Glomerular visceral epithelial cell (primary cell): ENCODE measurements around the gene RELCH.
A peak's percentile ranks its signal among the peaks of the same experiment; 100 is the strongest.

Experiments used
- DNase-seq: peaks from one replicate; pipeline ENCODE4 v3.0.0-alpha.2; 2016; ENCODE audit errors: extremely low spot score

RELCH gene

GRCh38 chr18:62321201-62321600 lies 134.1 kb downstream of the RELCH start:
- DNase-seq = no peak

- no peak for DNase-seq
These were observed 136.6 kb downstream of the RELCH start for GRCh38 chr18:62323483-62324180.

DNA sequence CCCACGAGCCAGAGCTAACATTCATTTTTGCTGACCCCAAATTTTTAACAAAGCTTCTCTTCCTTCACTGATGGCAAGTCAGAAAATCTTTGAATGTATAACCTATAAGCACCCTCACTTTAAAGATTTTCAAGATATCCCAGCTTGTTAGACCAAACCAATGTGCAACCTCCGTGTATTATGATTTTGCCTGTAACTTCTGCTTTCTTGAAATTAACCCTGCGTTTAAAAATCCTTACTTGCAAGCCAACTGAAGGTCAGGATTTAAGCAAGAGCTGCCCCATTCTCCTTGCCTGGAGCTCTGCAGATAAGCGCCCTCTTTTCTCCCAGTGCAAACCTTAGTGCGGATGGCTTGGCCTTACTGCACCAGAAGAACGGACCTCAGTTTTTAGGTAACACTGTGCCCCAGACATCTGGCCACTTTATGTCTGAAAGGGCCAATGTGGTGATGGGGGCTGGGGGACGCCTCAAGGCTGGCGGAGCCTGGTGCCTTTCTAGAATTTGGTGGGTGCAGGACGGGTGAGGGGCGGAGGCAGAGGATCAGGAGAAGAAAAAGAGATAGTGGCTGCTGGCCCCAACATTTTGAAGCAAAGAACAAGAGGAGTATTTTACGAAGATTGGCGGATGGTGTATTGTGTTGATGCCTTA lies 137.2 kb downstream of the RELCH start:
- DNase-seq = no peak

DNA sequence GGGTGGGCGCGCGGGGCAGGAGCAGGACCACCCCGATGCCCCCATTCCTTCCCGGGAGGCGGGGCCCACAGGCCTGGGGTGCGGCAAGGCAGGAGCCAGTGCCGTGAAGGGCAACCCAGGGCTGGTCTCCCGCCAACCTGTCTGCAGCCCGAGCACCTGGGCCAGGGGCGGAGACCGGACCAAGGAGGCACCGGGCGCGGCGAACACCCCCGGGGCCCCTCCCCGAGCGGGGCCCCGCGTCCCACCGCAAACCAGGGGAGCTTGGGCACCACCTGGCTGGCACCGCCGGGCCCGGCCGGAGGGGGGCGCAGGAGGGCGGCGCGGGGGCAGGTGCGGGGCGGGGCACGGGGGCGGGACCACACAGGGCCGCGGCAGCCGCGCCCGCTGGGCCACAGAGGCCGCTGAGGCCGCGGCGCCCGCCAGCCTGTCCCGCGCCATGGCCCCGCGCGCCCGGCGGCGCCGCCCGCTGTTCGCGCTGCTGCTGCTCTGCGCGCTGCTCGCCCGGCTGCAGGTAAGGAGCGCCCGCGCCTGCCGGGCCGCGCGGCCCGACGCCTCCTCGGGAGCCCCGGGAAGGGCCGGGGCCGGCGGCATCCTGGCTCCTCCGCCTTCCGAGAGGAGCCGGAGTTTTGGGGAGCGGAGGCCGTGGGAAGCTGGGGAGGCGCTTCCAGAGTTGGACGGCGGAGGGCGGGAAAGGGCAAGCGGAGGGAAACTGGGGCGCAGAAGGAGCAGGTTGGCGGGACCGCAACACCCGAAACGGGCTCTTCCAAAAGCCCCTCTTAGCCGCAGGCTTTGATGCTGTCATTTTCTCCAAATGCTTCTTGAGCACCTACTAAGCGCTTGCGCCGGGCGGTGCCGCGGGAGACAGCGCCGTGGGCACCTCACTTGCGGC lies 138.1 kb downstream of the RELCH start, which contains the start of gene TNFRSF11A:
TSS of gene TNFRSF11A (plus strand) at position 394 of the 889 bp plus-strand sequence. CDS start at position 437, 43 bp downstream.
- DNase-seq = peak; percentile 71

- peak; percentile 40 for DNase-seq
These were observed 139.0 kb downstream of the RELCH start for GRCh38 chr18:62325806-62326645.

- DNase-seq = no peak
These were observed 139.7 kb downstream of the RELCH start for GRCh38 chr18:62326646-62327348.

DNA sequence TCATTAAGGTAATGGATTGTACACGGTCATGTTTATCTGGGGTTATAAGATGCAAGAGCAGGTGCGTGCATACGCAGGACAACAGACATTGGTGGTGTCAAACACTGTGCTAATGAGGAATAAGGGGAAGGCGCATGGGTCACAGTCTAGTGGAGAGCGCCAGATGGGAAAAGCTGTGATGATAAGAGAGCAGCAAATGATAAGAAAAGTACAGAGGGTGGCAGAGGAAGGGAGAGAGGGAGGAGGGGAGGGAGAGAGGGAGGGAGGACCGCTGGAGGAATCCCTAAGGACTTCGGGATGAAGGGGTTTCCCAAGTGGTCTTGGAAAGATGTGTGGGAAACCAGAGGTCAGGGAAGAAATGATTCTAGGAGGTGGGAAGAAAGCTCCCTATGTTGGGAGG lies 140.9 kb downstream of the RELCH start:
- no peak for DNase-seq

DNA sequence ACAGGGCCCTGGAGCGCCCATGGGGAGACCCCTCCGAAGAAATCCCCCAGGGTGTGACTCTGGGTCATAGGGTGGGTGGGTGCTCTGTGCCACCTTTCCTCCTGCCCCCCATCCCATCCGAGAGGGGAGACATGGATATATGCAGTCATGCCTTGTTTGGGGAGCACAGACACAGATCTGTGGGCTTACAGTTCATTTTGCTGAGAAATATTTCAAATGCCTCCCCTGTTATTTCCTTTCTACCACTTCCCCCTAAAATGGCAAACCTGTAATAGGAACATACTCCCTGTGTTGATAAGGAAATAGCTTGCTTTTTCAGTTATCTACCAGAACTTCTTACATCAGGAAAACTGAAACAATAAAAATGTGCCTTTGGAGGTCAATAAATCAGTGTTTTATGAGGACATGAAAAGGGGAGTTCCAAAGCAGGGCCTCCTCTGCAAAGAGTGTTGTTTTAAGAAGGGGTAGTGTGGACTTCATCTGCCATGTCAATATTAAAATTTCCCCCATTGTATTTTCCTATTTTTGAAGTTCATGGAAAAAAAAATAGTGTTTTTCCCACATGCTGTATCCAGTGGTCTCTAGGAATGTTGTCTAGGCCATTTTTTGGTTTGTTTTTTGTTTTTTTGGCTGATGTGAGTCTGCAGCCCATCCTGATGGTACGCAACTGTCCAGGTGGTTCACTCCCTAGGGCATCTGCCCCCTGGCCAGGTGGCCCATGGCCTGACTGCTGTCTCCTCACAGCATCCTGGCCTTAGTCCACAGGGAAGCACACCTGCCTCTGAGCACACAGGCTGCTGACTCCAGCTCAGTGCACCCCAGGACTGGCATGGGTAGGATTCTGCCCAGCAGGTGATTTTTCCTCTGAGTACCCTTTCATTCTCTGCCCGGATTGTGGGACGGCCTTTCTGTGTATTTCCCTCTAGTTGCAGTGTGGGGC lies 141.8 kb downstream of the RELCH start:
- DNase-seq = no peak

DNA sequence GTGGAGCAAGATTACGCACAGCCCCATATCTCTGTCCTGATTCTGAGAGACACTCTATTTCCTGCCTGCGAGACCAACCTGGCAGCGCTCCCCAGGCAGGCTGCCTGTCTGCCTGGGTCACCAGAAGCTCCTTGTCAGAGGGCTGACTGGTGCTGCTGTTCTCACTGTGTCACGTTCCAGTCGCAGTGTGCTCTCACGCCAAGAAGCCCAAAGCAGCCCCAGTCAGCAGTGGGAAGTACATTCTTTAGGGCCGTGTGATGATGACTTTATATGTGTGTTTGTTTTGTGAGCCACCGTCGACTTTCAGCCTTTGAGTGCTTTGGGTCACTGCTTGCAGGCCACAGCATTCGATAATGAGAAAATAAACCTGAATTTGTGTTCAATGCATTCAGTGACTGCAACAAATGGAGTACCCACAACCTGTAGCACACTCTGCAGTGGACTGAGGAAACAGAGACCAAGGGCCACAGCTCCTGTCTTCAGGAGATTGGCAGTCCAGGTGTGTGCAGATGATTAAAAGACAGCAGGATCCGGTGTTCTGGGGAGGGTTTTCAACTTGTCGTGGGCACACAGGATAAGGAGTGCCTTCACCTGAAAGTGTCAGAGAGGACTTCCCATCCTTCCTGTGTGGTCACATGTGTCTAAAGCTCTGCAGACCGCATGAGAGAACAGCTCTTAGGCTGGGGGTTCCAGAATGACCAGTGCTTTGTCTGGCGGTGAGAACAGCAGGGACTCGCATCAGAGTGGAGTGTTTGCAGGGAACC lies 142.8 kb downstream of the RELCH start:
- DNase-seq = peak; percentile 73

- DNase-seq = no peak
These were observed 143.6 kb downstream of the RELCH start for GRCh38 chr18:62330650-62331049.

GRCh38 chr18:62331581-62332356 lies 144.7 kb downstream of the RELCH start:
- DNase-seq = no peak

- DNase-seq = no peak
These were observed 145.4 kb downstream of the RELCH start for GRCh38 chr18:62332431-62332830.

DNA sequence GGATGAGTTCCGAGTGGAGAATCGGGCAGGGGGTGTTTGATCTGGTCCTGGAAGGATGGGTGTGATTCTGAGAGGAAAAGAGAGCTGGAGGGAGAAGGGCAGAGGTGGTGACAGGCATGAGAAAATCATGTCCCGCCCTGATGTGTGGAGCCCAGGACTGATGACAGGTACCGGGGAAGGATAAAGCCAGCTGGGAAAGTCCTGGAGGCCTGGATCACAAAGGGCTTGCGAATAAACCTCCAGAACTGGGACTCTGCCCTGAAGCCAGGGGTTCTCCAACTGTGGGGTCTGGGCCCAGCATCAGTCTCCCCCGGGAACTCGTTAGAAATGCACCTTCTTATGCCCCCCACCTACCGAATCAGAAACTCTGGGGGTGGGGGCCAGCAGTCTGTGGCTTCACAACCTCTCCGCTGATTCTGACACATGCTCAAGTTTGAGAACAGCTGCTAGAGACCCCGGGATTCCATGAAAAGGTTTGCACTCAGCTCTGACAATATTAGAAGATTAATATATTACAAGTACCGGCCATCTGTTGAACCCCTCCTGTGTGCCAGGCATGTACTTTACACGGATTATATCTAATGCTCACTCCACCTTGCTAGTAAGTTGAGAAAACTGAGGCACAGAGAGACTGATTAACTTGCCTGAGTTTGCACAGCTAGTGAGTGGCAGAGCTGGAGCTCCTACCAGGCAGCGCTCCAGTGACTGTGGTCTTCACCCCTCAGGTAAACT lies 146.1 kb downstream of the RELCH start:
- no peak for DNase-seq

DNA sequence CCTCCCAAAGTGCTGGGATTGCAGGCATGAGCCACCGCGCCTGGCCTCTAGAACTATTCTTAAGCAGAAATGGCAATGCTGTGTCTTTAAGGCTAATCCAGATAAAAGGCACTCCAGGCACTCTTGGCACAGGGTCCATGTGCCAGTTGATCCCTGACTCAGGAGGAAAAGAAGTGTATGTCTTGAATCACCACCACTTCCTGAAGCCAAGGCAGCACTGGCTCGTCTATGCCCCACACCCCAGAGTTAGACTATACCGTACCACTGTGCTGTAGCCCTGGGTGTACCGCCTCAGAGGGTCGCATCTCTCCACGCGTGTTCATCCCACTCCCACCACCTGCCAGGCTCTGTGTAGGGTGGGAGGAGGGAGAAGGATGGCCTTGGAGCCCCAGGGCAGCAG lies 147.1 kb downstream of the RELCH start:
- DNase-seq = peak; percentile 46

- DNase-seq = no peak
These were observed 148.4 kb downstream of the RELCH start for GRCh38 chr18:62335494-62335893.

DNA sequence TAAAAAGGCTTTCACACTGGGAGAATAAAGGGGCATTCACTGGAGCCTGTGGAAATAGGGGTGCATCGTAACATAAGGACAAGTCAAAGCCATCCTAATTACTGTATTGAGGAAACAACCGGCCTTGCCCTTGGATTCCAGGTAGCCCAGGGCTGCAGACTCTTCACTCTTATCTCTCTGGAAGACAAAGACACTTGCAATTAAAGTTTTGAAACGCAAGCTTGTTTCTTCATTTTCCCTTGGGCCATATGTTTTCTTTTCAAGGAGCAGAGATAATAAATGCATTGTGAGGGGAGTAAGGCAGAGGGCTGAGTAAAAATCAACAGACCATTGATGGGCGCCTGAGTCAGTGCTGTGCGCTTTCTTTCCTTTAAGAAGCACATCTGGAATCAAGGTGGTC lies 149.6 kb downstream of the RELCH start:
- DNase-seq = no peak

GRCh38 chr18:62337336-62337735 lies 150.3 kb downstream of the RELCH start:
- no peak for DNase-seq
